ENCODE measurements around the gene GCNT1.
A peak's percentile ranks its signal among the peaks of the same experiment; 100 is the strongest.
"Not testable (repeated sequence)": the region's sequence is repeated elsewhere in the genome, so short reads cannot be mapped to it uniquely, and the experiment has no call there.

The GCNT1 gene

DNA sequence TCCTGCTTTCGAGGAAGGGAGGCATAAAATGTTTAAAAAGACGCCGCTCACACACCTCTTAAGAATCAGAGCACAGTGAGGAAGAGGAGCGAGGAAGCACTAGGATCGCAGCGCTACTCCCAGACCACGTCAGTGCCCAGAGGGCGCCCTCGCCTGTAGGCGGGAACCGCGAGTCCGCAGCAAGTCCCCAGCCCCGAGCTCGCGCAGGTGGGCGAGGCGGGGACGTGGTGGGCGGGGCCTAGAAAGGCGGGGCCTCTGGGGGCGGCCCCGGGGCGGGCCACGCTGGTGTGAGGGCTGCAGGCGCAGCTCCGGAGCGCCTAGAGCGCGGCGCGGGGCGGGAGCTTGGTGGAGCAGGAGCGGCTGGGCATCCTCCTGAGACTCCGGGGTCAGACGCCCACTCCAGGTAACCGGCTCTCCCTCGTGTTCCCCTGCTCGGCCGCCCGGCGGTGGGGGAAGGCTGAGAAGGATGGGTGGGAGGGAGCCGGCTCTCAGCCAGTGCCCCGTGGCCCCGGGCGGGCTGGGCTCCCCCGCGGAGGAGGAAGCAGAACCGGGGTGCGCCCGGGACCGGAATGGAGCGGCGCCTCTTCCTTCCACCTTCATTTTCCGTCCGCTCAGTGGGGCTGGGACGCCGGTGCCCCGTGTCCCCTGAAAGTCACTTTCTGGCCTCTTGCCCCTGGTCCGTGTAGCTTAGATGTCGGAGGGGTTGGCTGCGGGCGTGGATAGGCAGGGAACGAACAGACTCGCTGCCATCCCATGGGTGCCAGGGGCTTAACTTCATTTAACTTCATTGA is at the start of gene GCNT1:
TSS of gene GCNT1 (plus strand) at position 280 of the 791 bp plus-strand sequence. CDS start 43,200 bp downstream, outside the sequence.
- DNase-seq: peak; percentile 89

DNA sequence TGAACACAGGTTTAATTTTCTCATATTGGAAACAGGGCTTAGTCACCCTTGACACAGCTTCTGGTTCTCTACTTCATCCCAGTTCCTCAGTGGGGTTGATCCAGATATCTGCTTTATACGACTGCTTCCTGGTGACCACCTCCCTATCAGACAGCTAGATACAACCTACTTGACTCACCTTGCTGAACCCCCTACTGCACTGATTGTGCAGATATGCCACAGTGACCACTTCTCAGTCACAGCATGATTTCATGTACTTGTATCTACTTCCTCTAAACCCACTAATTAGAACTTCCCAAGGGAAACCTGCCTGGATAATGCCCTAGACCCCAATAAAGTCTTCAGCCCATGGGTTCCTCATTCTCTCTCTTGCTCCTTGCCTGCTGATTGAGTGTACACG is 46.3 kb upstream of the GCNT1 start:
- DNase-seq: no peak

DNA sequence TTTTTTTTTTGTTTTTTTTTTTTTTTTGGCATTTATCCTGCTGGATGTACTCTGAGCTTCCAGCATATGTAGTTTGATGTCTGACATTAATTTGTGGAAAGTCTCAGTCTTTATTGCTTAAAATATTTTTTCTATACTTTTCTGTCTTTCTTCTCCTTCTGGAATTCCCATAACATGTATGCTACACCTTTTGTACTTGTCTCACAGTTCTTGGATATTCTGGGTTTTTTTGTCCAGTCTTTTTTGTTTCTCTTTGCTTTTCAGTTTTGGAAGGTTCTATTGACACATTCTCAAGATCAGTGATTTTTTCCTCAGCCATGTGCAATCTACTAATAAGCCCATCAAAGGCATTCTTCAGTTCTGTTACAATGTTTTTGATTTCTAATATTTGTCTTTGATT is 45.3 kb upstream of the GCNT1 start:
- DNase-seq: no peak

DNA sequence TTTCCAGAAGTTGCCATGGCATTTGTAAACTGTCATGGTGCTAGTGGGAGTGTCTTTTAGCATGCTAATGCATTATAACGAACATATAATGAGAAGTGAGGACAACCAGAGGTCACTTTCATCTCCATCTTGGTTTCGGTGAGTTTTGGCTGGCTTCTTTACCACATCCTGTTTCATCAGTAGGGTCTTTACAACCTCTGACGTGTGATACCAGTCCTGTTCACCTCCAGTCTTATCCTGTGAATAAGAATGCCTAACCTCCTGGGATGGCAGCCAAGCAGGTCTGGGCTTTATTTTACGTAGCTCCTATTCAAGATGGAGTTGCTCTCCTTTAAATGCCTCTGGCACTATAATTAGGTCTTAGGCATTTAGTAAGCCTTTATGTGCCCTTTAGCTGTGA is 44.3 kb upstream of the GCNT1 start:
- DNase-seq: peak; percentile 11

DNA sequence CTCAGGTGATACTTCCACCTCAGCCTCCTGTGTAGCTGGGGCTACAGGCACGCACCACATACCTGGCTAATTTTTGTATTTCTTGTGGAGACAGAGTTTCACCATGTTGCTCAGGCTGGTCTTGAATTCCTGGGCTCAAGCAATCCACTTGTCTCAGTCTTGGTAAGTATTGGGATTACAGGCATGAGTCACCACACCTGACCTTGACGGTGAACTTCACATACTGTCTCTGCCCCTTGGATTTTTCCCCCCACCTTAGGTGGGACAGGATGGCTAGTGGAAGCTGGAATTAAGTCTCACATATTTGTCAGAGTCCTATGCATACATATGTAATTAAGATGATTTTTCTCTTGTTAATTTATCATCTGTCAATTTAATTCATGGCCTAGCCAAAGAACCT is 43.8 kb upstream of the GCNT1 start:
- peak; percentile 47 for DNase-seq

DNA sequence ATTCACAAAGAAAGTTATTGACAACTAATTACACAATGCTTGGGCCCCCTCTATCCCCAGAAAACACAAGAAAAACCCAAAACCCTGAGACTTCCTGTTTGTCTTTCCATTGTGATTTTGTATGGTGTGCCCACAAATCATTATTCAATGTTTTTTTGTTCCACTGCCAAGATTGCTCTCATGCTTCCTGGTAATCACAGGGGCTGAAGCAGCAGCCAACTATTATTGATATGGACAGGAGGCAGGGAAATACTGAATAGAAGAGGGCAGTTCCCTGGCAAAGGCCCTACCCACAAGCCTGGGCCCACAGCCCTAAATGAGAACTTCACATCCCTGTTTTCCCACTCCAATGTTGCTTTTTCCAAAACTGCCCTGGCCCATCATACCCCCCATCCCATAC is 43.3 kb upstream of the GCNT1 start:
- DNase-seq: peak; percentile 94

DNA sequence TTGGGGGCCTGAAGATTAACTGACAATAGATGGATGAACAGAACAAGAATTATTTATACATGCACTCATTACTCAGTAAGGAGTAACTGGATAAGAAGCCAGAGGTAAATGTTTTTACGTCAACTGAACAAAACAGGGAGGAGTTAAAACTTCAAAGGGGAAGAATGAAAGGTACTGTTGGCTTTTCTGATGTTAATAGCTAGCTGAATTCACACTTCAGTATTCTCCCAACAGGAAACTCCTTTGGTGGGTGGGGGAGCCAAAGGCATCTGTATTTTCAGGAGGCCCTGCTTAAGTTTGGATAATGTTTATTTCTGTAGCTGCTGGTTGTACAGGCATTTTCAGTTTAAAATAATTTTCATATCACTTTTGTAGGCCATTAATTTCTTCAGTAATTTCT is 41.6 kb upstream of the GCNT1 start:
- DNase-seq: no peak

DNA sequence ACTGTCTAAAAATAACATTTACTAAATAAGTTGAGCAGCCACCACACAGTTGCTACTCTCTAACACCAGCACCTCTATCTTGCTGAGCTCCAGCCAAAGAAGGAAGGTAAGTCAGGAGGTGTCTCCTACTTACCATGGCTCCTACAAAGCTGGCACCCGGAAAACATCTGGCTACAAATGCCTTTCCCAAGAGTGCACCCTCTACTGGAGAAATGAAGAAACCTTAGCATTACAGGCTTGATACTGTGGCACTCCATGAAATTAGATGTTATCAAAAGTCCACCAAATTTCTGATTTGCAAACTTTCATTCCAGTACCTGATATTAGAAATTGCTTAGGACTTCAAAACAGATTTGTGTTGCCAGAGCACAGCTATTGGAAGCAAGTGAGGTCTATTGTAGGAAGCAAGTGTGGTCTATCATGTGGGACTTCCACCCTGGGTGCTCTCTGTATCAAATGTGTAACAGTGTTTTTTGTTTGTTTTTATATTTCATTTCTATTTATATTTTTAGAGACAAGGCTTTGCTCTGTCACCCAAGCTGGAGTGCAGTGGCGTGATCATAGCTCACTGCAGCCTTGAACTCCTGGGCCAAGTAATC is 39.1 kb upstream of the GCNT1 start:
- no peak for DNase-seq

DNA sequence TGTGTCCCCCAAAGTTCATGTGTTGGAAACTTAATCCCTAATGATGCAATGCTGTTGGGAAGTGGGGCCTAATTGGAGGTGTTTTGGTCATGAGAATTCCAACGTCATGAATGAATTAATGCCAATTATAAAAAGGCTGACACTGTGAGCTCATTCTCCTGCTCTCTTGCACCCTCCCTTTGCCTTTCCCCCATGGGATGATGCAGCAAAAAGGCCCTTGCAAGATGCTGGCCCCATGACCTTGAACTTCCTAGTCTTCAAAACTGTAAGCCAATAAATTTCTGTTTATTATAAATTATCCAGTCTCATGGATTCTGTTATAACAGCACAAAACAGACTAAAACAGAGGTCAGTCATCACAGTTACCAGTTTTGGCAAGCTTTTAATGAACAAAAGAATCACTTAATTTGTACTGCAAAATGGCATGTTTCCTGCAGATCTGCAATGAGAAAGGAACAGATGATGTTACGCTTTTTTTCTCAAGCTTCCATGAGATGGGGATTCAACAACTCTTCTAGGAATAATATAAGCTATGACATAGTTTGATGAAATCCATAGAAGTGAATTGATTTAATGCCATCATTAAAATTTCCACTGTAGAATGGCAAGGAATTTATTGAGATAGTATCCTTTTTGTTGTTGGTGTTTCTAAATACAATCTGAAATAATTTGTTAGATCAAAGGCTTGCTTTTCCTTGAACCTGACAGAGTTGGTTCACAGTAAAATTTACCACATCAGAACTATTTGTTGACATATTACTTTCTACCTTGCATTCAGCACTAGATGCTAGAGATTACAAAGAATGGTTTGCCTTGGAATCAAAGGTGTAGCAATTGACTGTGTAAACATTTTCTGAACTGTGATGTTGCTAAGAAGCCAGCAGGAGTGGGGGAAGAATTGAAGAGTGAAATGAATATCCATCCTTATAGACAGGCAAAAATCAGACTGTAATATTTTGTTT is 35.5 kb upstream of the GCNT1 start:
- no peak for DNase-seq

DNA sequence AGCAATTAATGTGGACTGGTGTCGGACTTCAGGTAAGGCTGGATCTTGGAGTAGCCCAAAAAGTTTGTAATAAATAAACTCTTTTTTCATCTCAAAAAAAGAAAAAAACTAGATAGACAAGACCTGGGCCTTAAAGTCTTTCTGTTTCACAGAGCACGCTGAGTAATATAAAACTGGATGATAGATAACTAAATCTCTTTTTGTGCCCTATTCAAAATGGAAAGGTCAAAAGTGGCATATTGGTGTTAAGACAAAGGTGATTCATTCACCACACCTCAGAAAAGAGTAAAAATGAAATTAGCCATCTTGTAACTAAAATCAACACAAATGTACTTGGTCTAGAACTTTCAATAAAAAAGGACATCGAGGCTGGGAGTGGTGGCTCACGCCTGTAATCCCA is 34.5 kb upstream of the GCNT1 start:
- DNase-seq: no peak

DNA sequence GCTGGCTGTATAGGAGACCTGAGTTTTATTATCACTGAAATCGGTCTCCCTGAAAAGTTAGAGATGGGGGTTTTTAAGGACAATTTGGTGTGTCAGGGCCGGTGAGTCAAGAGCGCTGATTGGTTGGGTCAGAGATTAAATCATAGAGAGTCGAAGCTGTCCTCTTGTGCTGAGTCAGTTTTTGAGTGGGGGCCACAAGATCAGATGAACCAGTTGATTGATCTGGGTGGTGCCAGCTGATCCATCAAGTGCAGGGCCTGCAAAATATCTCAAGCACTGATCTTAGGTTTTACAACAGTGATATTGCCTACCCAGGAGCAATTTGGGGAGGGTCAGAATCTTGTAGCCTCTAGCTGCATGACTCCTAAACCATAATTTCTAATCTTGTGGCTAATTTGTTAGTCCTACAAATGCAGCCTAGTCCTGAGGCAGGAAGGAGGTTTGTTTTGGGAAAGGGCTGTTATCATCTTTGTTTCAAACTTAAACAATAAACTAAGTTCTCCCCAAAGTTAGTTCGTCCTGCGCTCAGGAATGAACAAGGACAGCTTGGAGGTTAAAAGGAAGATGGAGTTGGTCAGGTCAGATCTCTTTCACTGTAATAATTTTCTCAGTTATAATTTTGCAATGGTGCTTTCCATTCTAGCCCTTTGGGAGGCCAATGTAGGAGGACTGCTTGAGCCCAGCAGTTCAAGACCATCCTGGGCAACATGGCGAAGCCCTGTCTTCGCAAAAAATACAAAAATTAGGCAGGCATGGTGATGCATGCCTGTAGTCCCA is 33.1 kb upstream of the GCNT1 start:
- DNase-seq: no peak

DNA sequence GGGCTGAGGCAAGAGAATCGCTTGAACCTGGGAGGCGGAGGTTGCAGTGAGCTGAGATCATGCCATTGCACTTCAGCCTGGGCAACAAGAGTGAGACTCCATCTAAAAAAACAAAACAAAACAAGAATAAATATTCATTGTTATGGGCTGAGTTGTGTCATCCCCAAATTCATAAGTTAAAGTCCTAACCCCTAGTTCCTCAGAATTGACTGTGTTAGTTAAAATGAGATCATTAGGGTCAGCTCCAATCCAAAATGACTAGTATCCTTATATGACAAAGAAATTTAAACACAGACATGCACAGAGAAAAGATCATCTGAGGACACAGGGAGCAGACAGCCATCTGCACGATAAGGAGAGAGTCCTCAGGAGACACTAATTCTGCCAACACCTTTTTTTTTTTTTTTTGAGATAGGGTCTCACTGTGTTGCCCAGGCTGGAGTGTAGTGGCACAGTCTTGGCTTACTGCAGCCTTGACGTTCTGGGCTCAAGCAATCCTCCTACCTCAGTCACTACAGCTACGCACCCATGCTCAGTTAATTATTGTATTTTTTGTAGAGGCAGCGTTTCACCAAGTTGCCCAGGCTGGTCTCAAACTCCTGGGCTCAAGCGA is 32.1 kb upstream of the GCNT1 start:
- no peak for DNase-seq

DNA sequence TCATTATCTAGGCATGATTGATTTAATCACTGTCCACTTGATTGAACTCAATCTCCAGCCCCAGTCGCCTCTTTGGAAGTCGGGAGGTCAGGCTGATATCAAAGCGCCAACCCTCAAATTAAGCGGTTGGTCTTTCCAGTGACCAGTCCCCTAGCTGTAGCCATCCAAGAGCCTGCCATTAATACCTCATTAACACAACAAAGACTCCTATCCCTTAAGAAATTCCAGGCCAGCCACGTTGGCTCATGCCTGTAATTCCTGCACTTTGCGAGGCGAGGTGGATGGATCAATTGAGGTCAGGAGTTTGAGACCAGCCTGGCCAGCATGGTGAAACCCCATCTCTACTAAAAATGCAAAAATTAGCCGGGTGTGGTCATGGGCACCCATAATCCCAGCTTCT is 27.4 kb upstream of the GCNT1 start:
- DNase-seq: no peak

DNA sequence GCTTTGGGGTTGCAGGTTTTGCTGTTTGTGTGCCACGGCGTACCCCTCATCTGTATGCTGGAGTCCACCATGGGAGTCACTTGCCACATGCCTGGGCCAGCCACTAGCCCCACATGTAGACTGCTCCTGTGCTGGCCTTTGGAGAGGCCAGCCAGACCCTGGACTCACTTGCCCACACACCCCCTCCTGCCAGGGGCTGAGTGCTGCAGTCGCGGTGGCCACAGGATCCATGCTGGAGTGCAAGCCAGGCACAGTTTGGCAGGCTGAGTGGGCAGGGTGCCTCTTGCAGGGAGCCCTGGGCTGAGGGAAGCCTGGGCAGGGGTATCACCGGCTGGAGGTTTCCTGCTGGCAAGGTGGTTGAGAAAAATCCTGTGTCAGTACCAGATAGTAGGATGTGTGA is 25.6 kb upstream of the GCNT1 start:
- DNase-seq: no peak

DNA sequence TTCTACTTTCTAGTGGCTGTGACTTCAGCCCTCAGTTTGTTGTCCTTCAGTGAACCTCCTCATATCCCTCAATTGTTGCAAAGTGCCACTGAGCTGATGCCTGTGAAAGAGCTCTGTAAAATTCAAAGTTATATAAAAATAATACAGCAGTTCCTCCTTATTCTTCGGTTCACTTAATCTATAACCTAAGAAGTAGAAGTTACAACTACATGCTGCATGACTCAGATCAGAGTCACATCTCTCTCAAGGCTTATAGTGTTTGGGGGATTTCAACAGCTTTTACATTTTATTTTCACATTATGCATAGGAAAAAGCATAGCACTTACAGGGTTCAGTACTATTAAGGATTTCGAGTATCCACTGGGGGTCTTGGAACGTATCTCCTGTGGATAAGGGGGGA is 25.1 kb upstream of the GCNT1 start:
- DNase-seq: no peak

DNA sequence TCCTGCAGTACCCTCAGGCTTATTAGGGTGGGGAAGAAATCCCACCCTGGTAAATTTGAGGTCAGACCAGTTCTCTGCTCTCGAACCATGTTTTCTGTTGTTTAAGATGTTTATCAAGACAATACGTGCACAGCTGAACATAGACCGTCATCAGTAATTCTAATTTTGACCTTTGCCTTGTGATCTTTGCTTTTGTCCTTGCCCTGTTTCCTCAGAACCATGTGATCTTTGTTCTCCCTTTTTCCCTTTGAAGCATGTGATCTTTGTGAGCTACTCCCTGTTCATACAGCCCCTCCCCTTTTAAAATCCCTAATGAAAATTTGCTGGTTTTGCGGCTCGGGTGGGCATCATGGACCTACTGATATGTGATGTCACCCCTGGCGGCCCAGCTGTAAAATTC is 24.1 kb upstream of the GCNT1 start:
- not testable (repeated sequence) for DNase-seq

DNA sequence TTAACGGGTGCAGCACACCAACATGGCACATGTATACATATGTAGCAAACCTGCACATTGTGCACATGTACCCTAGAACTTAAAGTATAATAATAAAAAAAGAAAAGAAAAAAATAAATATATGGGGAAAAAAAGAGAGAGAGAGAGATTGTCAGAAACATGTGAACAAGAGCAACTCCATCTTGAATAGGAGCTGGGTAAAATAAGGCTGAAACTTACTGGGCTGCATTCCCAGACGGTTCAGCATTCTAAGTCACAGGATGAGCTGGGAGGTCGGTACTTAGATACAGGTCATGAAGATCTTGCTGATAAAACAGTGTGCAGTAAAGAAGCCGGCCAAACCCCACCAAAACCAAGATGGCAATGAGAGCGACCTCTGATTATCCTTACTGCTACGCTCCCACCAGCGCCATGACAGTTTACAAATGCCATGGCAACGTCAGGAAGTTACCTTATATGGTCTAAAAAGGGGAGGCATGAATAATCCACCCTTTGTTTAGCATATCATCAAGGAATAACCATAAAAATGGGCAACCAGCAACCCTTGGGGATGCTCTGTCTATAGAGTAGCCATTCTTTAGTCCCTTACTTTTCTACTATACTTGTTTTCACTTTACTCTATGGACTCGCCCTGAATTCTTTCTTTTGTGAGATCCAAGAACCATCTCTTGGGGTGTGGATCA is 21.8 kb upstream of the GCNT1 start:
- not testable (repeated sequence) for DNase-seq

DNA sequence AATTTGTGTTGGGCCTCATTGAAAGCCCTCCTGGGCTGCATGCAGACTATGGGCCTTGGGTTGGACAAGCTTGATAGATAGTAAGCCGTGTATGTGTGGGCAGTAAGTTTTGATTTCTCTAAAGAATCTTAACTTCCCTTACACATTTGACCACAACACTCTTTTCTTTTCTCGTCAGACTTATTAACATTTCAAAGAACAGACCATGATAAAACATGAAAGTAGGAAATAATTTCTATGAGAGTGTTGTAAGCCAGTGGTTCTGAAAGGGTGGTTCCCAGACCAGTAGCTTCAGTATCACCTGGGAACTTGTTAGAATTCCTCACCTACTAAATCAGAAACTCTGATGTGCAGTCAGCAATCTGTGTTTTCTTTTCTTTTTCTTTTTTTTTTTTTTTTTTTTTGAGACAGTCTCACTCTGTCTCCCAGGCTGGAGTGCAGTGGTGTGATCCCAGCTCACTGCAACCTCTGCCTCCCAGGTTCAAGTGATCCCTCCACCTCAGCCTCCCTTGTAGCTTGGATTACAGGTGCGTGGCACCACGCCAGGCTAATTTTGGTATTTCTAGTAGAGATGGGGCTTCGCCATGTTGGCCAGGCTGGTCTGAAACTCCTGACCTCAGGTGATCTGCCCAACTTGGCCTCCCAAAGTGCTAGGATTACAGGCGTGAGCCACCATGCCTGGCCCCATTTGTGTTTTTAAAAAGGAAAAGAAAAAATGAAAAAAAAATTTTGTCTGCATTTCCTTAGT is 20.0 kb upstream of the GCNT1 start:
- no peak for DNase-seq

DNA sequence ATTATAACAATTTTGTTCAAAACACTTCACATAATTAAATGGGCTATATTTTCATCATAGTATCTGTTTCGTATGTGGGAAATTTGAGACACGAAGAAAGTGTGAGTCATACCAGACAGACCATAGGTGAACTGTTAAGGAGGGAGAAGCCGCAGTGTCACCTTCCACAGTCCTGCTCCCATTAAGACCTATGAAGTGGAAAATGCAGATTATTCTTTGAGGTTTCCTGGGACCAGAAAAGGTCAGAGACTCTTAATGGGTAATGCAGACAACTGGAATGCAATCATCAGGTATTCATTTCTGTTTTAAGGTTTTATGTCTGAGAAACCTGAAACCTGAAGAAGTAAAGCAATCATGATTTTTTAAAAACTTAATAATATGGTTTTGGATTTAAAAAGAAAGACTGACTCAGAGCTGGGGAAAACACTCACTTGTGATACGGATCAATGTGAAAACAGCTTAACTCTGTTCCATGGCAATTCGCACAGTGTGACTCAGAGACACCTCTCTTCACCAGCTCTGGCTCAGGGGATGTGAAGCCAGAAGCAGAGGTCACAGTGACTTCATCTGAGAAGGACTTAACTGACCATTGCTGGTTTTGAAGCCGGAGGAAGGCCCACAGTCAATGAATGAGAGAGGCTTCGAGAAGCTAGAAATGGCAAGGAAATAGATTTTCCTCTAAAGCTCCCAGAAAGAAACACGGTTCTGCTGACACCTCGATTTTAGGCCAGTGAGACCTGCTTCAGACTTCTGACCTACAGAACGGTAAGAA is 17.2 kb upstream of the GCNT1 start:
- DNase-seq: no peak

DNA sequence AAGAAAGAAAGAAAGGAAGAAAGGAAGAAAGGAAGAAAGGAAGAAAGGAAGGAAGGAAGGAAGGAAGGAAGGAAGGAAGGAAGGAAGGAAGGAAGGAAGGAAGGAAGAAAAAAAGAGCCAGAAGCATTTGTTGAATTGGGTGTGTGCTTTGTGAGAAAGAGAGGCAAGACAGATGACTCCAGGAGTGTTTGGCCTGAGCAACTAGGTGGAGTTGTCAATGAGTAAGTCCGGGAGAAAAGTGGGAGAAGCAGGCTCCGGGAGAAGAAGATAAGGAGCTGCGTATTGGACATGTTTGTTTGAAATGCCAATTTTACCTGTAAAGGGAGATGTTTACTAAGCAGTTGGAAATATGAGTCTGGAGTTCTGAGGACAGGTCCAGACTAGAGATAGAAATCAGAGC is 15.1 kb upstream of the GCNT1 start:
- no peak for DNase-seq
